PFSK-1 (cell line): ENCODE data around the gene URGCP.

ENCODE experiments used
- POLR2AphosphoS5 ChIP-seq: IDR thresholded peaks from 2 replicates; pipeline ENCODE4 v1.6.1; 2012; ENCODE audit warnings: low read depth, mild to moderate bottlenecking, control low read depth, low read length, moderate library complexity
- REST ChIP-seq, 2 experiments: IDR thresholded peaks; 2 replicates each; pipeline versions ENCODE4 v1.6.1 to v1.8.0; 2011 to 2012; ENCODE audit warnings: low read depth in 2 of 2, low read length in 2 of 2, control low read depth in 1 of 2, inconsistent platforms in 1 of 2, mild to moderate bottlenecking in 1 of 2, moderate library complexity in 1 of 2; ENCODE audit not compliant: insufficient read depth in 1 of 2
- SIN3A ChIP-seq: IDR thresholded peaks from 2 replicates; pipeline ENCODE4 v1.6.1; 2012; ENCODE audit warnings: mild to moderate bottlenecking, low read length, moderate library complexity, borderline replicate concordance; ENCODE audit not compliant: insufficient read depth

GRCh38 chr7:43953071-43953470 is 46.7 kb upstream of the URGCP start:
- TF ChIP-seq POLR2AphosphoS5 (no peak), SIN3A (no peak), REST (IDR thresholded peaks at IDR 0.05; ENCODE audit: insufficient read depth in 1 of 2, low read depth in 2 of 2, low read length in 2 of 2) (no peak)
